GM12891 (cell line): Measurements from ENCODE around the gene GNB1L.

ENCODE experiments used
- PAX5 ChIP-seq: IDR thresholded peaks from 2 replicates; pipeline ENCODE4 v1.6.1; 2011; ENCODE audit warnings: low read length, moderate library complexity, mild to moderate bottlenecking; ENCODE audit not compliant: insufficient read depth, severe bottlenecking
- POLR2A ChIP-seq: IDR thresholded peaks from 2 replicates; pipeline ENCODE4 v1.6.1; 2011; ENCODE audit warnings: low read depth, low read length, control low read depth
- POLR2AphosphoS5 ChIP-seq: IDR thresholded peaks from 2 replicates; pipeline ENCODE4 v1.6.1; 2011; ENCODE audit warnings: low read depth, low read length, control low read depth
- POU2F2 ChIP-seq: IDR thresholded peaks from 2 replicates; pipeline ENCODE4 v1.6.1; 2011; ENCODE audit warnings: low read depth, mild to moderate bottlenecking, control low read depth, low read length, moderate library complexity
- SPI1 ChIP-seq: IDR thresholded peaks from 2 replicates; pipeline ENCODE4 v1.6.1; 2011; ENCODE audit warnings: low read depth, low read length, control low read depth
- TAF1 ChIP-seq: IDR thresholded peaks from 2 replicates; pipeline ENCODE4 v1.6.1; 2011; ENCODE audit warnings: low read depth, low read length, control low read depth

DNA sequence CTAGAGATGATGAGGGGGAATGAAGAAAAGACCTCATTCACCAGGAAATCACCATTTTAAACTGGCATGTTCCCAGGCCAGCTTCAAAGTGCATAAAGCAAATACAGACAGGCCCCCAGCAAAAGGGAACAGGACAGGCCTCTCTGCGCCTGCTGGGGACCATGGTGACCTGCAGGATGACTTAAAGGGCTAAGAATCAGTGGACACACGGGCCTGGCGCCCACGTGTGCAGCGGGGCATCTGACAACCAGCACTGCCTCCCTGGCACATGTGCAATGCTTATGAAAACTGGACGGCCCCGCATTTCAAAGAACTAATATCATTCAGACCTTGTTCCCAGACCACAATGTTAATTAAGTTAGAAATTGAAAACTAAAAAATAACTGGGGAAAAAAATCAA, 58.5 kb downstream of the GNB1L start:
- TF ChIP-seq PAX5, result no peak
- no peak for TF ChIP-seq POLR2A
- TF ChIP-seq POLR2AphosphoS5, result no peak
- TF ChIP-seq POU2F2, result no peak
- TF ChIP-seq TAF1, result no peak
- TF ChIP-seq SPI1, result no peak
